ENCODE data around the gene LDB1. TPM values are rescaled to one million over a fixed set of nuclear protein-coding genes. Genes with fewer than 3 reads are reported as not detected.
A peak's percentile ranks its signal among the peaks of the same experiment; 100 is the strongest.

The LDB1 gene
- total RNA-seq, 1 donor from 2014 or later, result 29.2 TPM

DNA sequence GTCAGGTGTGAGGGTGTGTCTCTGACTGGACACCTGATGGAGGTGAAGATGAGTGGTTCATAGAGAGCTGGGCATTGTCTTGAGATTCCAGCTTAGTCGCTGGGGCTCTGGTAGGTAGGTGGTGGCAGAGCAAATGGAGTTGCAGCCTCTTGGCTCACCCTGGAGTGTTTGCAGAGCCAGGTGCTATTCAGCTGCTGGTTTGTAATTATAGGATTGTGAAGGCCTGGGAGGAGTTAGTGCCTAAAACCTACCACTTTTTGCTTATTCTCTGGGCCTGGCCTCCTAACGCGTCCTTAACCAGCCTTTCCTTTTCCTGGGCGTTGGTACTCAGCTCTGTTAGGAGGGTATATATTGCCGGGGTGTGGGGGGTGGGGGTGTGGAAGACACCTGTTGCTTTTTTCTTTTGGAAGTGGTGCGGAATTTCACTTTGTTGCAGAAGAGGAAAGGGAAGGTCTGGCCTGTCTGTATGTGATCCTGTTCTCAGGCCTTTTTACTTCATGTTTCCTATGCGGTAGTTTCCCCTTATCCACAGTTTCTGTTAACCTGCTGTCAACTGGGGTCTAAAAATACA is 15.9 kb upstream of the LDB1 start:
- Histone ChIP-seq H3K9ac (ENCODE audit: low read depth in 1 of 3, low read length in 3 of 3) (peak overlapping the region in 2 of 3 donors; percentile 24 to 45), H3K4me3 (ENCODE audit: low read length in 3 of 3) (no peak overlapping the region), H3K27me3 (ENCODE audit: control insufficient read depth in 3 of 3, insufficient read depth in 3 of 3, low read length in 3 of 3) (no peaks in the 10 kb centered on the region), H3K9me3 (ENCODE audit: control insufficient read depth in 3 of 3, low read length in 3 of 3) (no peaks in the 10 kb centered on the region), H3K4me1 (ENCODE audit: control insufficient read depth in 3 of 3, insufficient read depth in 3 of 3, low read length in 3 of 3) (peaks cover 23 to 42% (median 26%) of the 10 kb centered on the region in 3 donors), H3K27ac (ENCODE audit: low read depth, low read length) (peak overlapping the region; percentile 8), H3K36me3 (ENCODE audit: control insufficient read depth in 3 of 3, insufficient read depth in 3 of 3, low read length in 3 of 3) (peaks cover 30 to 35% (median 35%) of the 10 kb centered on the region in 3 donors)

DNA sequence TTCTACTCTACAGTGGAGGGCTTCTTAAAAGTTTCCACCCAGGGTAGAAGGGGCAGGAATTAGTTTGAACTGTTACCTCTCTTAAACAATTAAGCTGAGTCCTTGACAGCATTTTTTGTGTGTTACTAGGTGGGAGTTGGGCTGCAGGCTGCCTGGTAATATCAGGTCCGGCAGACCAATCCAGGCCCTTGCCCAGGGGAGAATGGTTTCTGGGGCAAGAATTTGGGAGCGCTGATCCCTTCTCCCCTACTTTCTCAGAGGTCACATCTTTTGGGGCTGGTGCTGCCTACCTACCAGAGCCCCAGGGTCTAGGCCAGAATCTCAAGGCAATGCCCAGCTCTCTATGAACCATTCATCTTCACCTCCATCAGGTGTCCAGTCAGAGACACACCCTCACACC is 14.2 kb upstream of the LDB1 start:
- Histone ChIP-seq H3K27me3 (ENCODE audit: control insufficient read depth in 3 of 3, insufficient read depth in 3 of 3, low read length in 3 of 3) (no peaks in the 10 kb centered on the region), H3K4me3 (ENCODE audit: low read length in 3 of 3) (peak overlapping the region; percentile 24 to 99 (median 80)), H3K27ac (ENCODE audit: low read depth, low read length) (peak overlapping the region; percentile 94), H3K9ac (ENCODE audit: low read depth in 1 of 3, low read length in 3 of 3) (peak overlapping the region; percentile 84 to 90 (median 86)), H3K4me1 (ENCODE audit: control insufficient read depth in 3 of 3, insufficient read depth in 3 of 3, low read length in 3 of 3) (peaks cover 23 to 42% (median 26%) of the 10 kb centered on the region in 3 donors), H3K36me3 (ENCODE audit: control insufficient read depth in 3 of 3, insufficient read depth in 3 of 3, low read length in 3 of 3) (peaks cover 15 to 20% (median 19%) of the 10 kb centered on the region in 3 donors), H3K9me3 (ENCODE audit: control insufficient read depth in 3 of 3, low read length in 3 of 3) (no peaks in the 10 kb centered on the region)

DNA sequence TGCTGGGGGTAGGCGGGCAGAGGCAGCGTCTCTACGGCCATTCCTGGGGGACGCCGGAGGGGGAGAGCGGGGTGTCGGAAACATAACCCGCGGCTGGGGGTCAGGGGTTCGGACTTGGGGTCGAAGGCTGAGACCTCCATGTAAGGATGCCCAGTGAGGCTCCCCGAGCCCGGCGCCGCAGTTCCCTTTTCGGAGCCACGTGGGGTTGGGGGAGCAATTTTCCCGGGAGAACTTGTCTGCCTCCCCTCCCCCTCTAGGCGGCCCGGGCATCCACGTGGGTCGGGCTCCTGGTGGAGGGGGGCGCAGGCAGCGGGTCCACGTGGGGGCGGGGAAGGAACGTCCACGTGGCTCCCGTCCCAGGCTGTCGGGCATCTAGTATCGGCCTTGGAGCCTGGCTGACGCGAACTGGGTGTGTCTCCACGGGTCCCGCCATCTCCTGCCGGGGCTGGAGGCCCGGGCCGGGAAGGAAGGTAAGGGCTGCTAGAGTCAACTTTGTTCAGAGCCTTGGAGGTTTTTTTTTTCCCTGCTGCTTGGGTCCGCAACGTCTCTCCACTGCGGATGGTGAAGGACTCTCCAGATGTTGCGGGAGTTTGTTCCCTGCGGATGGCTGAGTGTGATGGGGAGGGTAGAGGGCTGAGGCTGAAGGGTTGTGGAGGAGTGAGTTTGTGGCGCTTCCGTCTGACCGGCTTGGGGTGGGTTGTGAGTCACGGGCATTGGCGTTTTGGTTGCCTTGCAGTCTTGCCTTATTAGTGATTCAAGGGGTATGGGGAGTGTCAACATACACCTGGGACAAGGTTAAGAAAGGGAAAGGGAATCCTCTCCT is 13.4 kb upstream of the LDB1 start:
- Histone ChIP-seq H3K9me3 (ENCODE audit: control insufficient read depth in 3 of 3, low read length in 3 of 3) (no peaks in the 10 kb centered on the region), H3K36me3 (ENCODE audit: control insufficient read depth in 3 of 3, insufficient read depth in 3 of 3, low read length in 3 of 3) (peaks cover 7 to 11% (median 11%) of the 10 kb centered on the region in 3 donors), H3K27ac (ENCODE audit: low read depth, low read length) (peak overlapping the region; percentile 94), H3K4me1 (ENCODE audit: control insufficient read depth in 3 of 3, insufficient read depth in 3 of 3, low read length in 3 of 3) (peaks cover 23 to 42% (median 26%) of the 10 kb centered on the region in 3 donors), H3K27me3 (ENCODE audit: control insufficient read depth in 3 of 3, insufficient read depth in 3 of 3, low read length in 3 of 3) (no peaks in the 10 kb centered on the region), H3K9ac (ENCODE audit: low read depth in 1 of 3, low read length in 3 of 3) (peak overlapping the region; percentile 84 to 90 (median 86)), H3K4me3 (ENCODE audit: low read length in 3 of 3) (peak overlapping the region; percentile 80 to 99 (median 87))

GRCh38 chr10:102132563-102133372 is 12.6 kb upstream of the LDB1 start, which contains the start of gene PPRC1:
Gene PPRC1 (plus strand): TSS chr10:102133040. CDS start chr10:102133069, 29 bp downstream.
- Histone ChIP-seq H3K9ac (ENCODE audit: low read depth in 1 of 3, low read length in 3 of 3) (peak within 1 kb of the TSS; percentile 84 to 90 (median 86)), H3K4me1 (ENCODE audit: control insufficient read depth in 3 of 3, insufficient read depth in 3 of 3, low read length in 3 of 3) (peaks cover 23 to 42% (median 26%) of the 10 kb centered on the region in 3 donors), H3K9me3 (ENCODE audit: control insufficient read depth in 3 of 3, low read length in 3 of 3) (no peaks in the 10 kb centered on the region), H3K4me3 (ENCODE audit: low read length in 3 of 3) (peak within 1 kb of the TSS; percentile 80 to 99 (median 87)), H3K36me3 (ENCODE audit: control insufficient read depth in 3 of 3, insufficient read depth in 3 of 3, low read length in 3 of 3) (peaks cover 2 to 3% (median 3%) of the 10 kb centered on the region in 3 donors), H3K27ac (ENCODE audit: low read depth, low read length) (peak within 1 kb of the TSS; percentile 94), H3K27me3 (ENCODE audit: control insufficient read depth in 3 of 3, insufficient read depth in 3 of 3, low read length in 3 of 3) (no peaks in the 10 kb centered on the region)

DNA sequence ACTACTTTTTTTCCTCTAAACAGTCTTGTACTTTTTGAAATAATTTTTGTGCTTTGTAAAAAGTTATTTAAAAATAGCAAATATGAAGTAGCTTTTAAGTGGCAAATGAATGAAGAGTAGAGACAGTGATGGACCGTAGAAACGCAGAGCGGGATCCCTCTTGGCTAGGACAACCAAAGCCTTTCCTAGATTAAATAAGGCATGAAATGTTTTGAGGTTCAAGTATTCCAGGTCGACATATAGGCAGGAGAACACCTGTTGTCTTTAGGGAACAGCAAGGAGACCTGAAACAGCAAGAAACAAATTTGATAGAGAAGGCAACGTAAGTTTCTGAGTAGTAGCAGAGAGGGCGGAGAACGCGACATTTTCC is 12.0 kb upstream of the LDB1 start:
- H3K36me3 ChIP-seq (ENCODE audit: control insufficient read depth in 3 of 3, insufficient read depth in 3 of 3, low read length in 3 of 3), result no peaks in the 10 kb centered on the region
- peak overlapping the region; percentile 80 to 99 (median 87) for H3K4me3 ChIP-seq (ENCODE audit: low read length in 3 of 3)
- H3K27ac ChIP-seq (ENCODE audit: low read depth, low read length), result peak overlapping the region; percentile 94
- no peaks in the 10 kb centered on the region for H3K27me3 ChIP-seq (ENCODE audit: control insufficient read depth in 3 of 3, insufficient read depth in 3 of 3, low read length in 3 of 3)
- H3K9ac ChIP-seq (ENCODE audit: low read depth in 1 of 3, low read length in 3 of 3), result peak overlapping the region; percentile 65 to 90 (median 86)
- H3K9me3 ChIP-seq (ENCODE audit: control insufficient read depth in 3 of 3, low read length in 3 of 3), result no peaks in the 10 kb centered on the region
- H3K4me1 ChIP-seq (ENCODE audit: control insufficient read depth in 3 of 3, insufficient read depth in 3 of 3, low read length in 3 of 3), result peaks cover 23 to 42% (median 26%) of the 10 kb centered on the region in 3 donors

DNA sequence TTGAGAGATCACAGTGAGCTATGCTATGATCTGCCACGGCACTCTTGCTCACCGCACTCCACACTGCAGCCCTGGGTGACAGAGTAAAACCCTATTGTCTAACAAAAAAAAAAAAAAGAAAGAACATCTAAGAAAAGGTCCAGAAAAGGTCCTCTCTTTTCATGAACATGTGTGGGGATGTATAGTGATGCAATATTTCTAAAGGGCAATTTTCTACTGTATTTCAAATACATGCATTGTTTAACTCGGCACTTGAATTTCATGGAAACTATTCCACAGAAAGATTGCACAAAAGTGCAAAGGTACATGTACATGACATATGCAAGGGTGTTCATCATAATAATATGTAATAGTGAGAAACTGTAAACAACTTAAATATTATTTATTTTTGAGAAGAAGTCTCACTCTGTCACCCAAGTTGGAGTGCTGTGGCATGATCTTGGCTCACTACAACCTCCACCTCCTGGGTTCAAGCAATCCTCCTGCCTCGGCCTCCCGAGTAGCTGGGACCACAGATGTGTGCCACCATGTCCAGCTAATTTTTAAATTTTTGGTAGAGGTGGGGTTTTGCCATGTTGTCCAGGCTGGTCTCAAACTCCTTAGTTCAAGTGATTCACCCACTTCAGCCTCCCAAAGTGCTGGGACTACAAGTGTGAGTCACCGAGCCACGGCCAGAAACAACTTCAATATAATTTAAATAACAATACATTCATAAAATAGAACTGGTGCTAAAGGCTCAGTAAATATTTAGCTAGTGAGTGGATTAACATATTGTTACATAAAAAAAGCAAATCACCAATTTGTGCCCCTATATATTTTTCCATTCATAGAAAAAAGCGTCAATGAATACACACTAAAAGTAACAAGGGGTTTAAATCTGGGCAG is 11.4 kb upstream of the LDB1 start:
- peaks cover 23 to 38% (median 24%) of the 10 kb centered on the region in 3 donors for H3K4me1 ChIP-seq (ENCODE audit: control insufficient read depth in 3 of 3, insufficient read depth in 3 of 3, low read length in 3 of 3)
- no peak overlapping the region for H3K27ac ChIP-seq (ENCODE audit: low read depth, low read length)
- no peak overlapping the region for H3K9ac ChIP-seq (ENCODE audit: low read depth in 1 of 3, low read length in 3 of 3)
- no peaks in the 10 kb centered on the region for H3K9me3 ChIP-seq (ENCODE audit: control insufficient read depth in 3 of 3, low read length in 3 of 3)
- H3K27me3 ChIP-seq (ENCODE audit: control insufficient read depth in 3 of 3, insufficient read depth in 3 of 3, low read length in 3 of 3), result no peaks in the 10 kb centered on the region
- H3K36me3 ChIP-seq (ENCODE audit: control insufficient read depth in 3 of 3, insufficient read depth in 3 of 3, low read length in 3 of 3), result no peaks in the 10 kb centered on the region
- no peak overlapping the region for H3K4me3 ChIP-seq (ENCODE audit: low read length in 3 of 3)

- H3K4me1 ChIP-seq (ENCODE audit: control insufficient read depth in 3 of 3, insufficient read depth in 3 of 3, low read length in 3 of 3), result peaks cover 21 to 29% (median 25%) of the 10 kb centered on the region in 3 donors
- H3K9me3 ChIP-seq (ENCODE audit: control insufficient read depth in 3 of 3, low read length in 3 of 3), result no peaks in the 10 kb centered on the region
- H3K4me3 ChIP-seq (ENCODE audit: low read length in 3 of 3), result no peak overlapping the region
- H3K27ac ChIP-seq (ENCODE audit: low read depth, low read length), result no peak overlapping the region
- H3K9ac ChIP-seq (ENCODE audit: low read depth in 1 of 3, low read length in 3 of 3), result no peak overlapping the region
- no peaks in the 10 kb centered on the region for H3K36me3 ChIP-seq (ENCODE audit: control insufficient read depth in 3 of 3, insufficient read depth in 3 of 3, low read length in 3 of 3)
- no peaks in the 10 kb centered on the region for H3K27me3 ChIP-seq (ENCODE audit: control insufficient read depth in 3 of 3, insufficient read depth in 3 of 3, low read length in 3 of 3)
Measured at GRCh38 chr10:102123223-102123622, 3.1 kb upstream of the LDB1 start.

DNA sequence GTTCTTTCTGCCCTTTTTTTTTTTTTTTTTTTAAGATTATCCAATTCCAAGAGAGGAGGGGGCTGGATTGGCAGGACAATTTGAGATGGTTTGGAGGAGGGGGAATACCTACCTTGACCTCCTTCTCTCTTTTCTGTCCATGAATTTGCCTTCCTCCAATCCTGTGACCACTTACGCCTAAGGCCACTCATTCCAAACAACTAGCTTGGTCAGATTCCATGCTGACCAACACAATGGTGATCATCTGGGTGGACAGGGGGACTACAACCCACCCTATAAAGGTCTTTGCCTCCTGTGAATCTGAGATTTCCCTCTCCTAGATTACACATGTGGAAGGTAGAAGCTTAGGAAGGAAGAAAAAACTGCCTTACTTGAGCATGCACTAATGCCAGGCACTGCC is 2.3 kb upstream of the LDB1 start:
- Histone ChIP-seq H3K4me3 (ENCODE audit: low read length in 3 of 3) (no peak overlapping the region), H3K9ac (ENCODE audit: low read depth in 1 of 3, low read length in 3 of 3) (no peak overlapping the region), H3K27ac (ENCODE audit: low read depth, low read length) (no peak overlapping the region), H3K36me3 (ENCODE audit: control insufficient read depth in 3 of 3, insufficient read depth in 3 of 3, low read length in 3 of 3) (no peaks in the 10 kb centered on the region), H3K9me3 (ENCODE audit: control insufficient read depth in 3 of 3, low read length in 3 of 3) (no peaks in the 10 kb centered on the region), H3K27me3 (ENCODE audit: control insufficient read depth in 3 of 3, insufficient read depth in 3 of 3, low read length in 3 of 3) (no peaks in the 10 kb centered on the region), H3K4me1 (ENCODE audit: control insufficient read depth in 3 of 3, insufficient read depth in 3 of 3, low read length in 3 of 3) (peaks cover 29 to 37% (median 33%) of the 10 kb centered on the region in 3 donors)
